Activated CD4-positive, alpha-beta memory T cell treated with anti-CD3 and anti-CD28 coated beads, Interleukin-2, amount 10 ng/mL, durations not matched to agents 7 days and 5 days (primary cell): Measurements from ENCODE around the gene CISD1. TPM values are rescaled to one million over a fixed set of nuclear protein-coding genes. Genes with fewer than 3 reads are reported as not detected.

Source experiments
- CTCF ChIA-PET: fragments of 350-600 bp; sonication (Branson Sonifier 250); formaldehyde crosslinking; loops from one replicate; lab custom pipeline; 2021; ENCODE audit warnings: antibody characterized with exemption, inconsistent platforms; lab: Charles Lee
- POLR2A ChIA-PET: fragments of 350-600 bp; sonication (Branson Sonifier 250); formaldehyde crosslinking; loops from one replicate; lab custom pipeline; 2021; ENCODE audit warnings: antibody characterized with exemption; lab: Charles Lee
- DNase-seq: peaks from one replicate; pipeline ENCODE4 v3.0.0-alpha.2; 2020
- H3K27ac Mint-ChIP-seq: one replicate; pipeline ENCODE4 v1.8.0; 2021; ENCODE audit warnings: mild to moderate bottlenecking, mixed read lengths
- H3K27me3 Mint-ChIP-seq: one replicate; pipeline ENCODE4 v1.8.0; 2021; ENCODE audit warnings: mixed read lengths
- H3K36me3 Mint-ChIP-seq: one replicate; pipeline ENCODE4 v1.8.0; 2021; ENCODE audit warnings: low read depth, mixed read lengths
- H3K4me1 Mint-ChIP-seq: one replicate; pipeline ENCODE4 v1.8.0; 2021; ENCODE audit warnings: mixed read lengths
- H3K4me3 Mint-ChIP-seq: one replicate; pipeline ENCODE4 v1.8.0; 2021; ENCODE audit warnings: mild to moderate bottlenecking, mixed read lengths
- H3K9me3 Mint-ChIP-seq: one replicate; pipeline ENCODE4 v1.8.0; 2021; ENCODE audit warnings: mixed read lengths
- total RNA-seq, 2 experiments: library from RNA; stranded (reverse); gene quantifications; one replicate each; pipeline ENCODE4 v1.2.3, GENCODE V29; 2021

Gene CISD1
- total RNA-seq, 2 experiments from 2014 or later = 32.2 to 40.1 TPM

DNA sequence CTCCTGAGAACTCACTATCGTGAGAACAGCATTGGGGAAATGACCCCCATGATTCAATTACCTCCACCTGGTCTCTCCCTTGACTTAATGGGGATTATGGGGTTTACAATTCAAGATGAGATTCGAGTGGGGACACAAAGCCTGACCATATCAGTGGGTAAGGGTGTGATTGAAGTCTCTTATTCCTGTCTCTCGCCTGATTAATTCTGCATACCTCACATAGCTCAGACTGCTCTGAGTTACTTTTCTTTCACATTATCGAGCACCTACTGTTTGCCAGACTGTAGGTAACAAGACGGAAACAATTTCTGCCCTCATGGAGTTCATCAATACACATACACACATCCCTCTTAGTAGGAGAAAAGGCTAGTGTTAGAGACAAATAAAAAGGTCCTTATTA, 25.0 kb downstream of the CISD1 start:
- peaks cover 2% of the 10 kb centered on the region for H3K36me3 Mint-ChIP-seq
- DNase-seq = no peak
- no peak overlapping the region for H3K4me3 Mint-ChIP-seq
- H3K4me1 Mint-ChIP-seq = no peaks in the 10 kb centered on the region
- H3K9me3 Mint-ChIP-seq = no peaks in the 10 kb centered on the region
- no peaks in the 10 kb centered on the region for H3K27me3 Mint-ChIP-seq
- ChIA-PET POLR2A (no interaction called here), CTCF (interaction anchor here (0.7 to 1.1 kb wide), 3 partner anchors 25 to 114 kb away, joined by 3 to 5 read pairs (median 3); partner anchors contain the start of genes CISD1 and TFAM)
- no peak overlapping the region for H3K27ac Mint-ChIP-seq

GRCh38 chr10:58299580-58299979, 30.6 kb downstream of the CISD1 start:
- POLR2A ChIA-PET = no interaction called here
- peak; percentile 55 for DNase-seq
- no peak overlapping the region for H3K27ac Mint-ChIP-seq
- H3K9me3 Mint-ChIP-seq = no peaks in the 10 kb centered on the region
- H3K4me1 Mint-ChIP-seq = no peaks in the 10 kb centered on the region
- CTCF ChIA-PET = interaction anchor here (0.8 to 2.4 kb wide), 14 partner anchors 9 to 122 kb away, joined by 3 to 16 read pairs (median 4); partner anchors contain the start of genes CISD1 and TFAM
- H3K4me3 Mint-ChIP-seq = no peak overlapping the region
- no peaks in the 10 kb centered on the region for H3K36me3 Mint-ChIP-seq
- H3K27me3 Mint-ChIP-seq = peaks cover 18% of the 10 kb centered on the region

GRCh38 chr10:58300676-58301075, 31.7 kb downstream of the CISD1 start:
- DNase-seq = no peak
- H3K27me3 Mint-ChIP-seq = peaks cover 18% of the 10 kb centered on the region
- no peak overlapping the region for H3K4me3 Mint-ChIP-seq
- ChIA-PET CTCF (interaction anchor here (1.1 to 2.4 kb wide), 8 partner anchors 10 to 123 kb away, joined by 3 to 16 read pairs (median 4); no protein-coding TSS in a partner anchor), POLR2A (no interaction called here)
- H3K36me3 Mint-ChIP-seq = no peaks in the 10 kb centered on the region
- no peaks in the 10 kb centered on the region for H3K9me3 Mint-ChIP-seq
- H3K4me1 Mint-ChIP-seq = no peaks in the 10 kb centered on the region
- no peak overlapping the region for H3K27ac Mint-ChIP-seq

DNA sequence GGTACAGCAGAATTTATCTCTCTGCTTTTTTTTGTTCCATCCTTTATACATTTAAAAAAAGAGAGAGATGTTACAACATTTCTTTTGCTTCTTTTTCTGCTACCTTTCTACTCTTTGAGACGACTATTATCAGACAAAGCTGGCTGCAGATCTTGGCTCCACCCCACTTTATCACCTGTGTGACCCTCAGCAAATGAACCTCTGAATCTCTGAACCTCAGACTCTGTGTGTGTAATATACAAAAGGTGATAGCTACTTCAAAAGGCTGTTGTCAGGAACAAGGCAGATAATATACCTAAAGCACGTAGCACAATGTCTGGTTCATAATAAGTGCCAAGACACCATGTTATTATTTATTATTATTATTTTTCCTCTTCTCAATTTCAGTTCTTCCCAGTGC, 33.3 kb downstream of the CISD1 start:
- CTCF ChIA-PET = no interaction called here
- DNase-seq = no peak

GRCh38 chr10:58304099-58304633, 35.2 kb downstream of the CISD1 start:
- DNase-seq = no peak
- H3K27me3 Mint-ChIP-seq = peaks cover 23% of the 10 kb centered on the region
- no peak overlapping the region for H3K27ac Mint-ChIP-seq
- no peak overlapping the region for H3K4me3 Mint-ChIP-seq
- ChIA-PET CTCF (interaction anchor here (0.6 to 1.0 kb wide), 2 partner anchors 80 to 140 kb away, joined by 3 read pairs; no protein-coding TSS in a partner anchor), POLR2A (no interaction called here)
- H3K4me1 Mint-ChIP-seq = no peaks in the 10 kb centered on the region
- no peaks in the 10 kb centered on the region for H3K36me3 Mint-ChIP-seq
- H3K9me3 Mint-ChIP-seq = no peaks in the 10 kb centered on the region

More for the DNA sequence above, 33.3 kb downstream of the CISD1 start:
- H3K27me3 Mint-ChIP-seq = peaks cover 21% of the 10 kb centered on the region
- H3K4me3 Mint-ChIP-seq = no peak overlapping the region
- POLR2A ChIA-PET = no interaction called here
- H3K9me3 Mint-ChIP-seq = no peaks in the 10 kb centered on the region
- no peak overlapping the region for H3K27ac Mint-ChIP-seq
- H3K4me1 Mint-ChIP-seq = no peaks in the 10 kb centered on the region
- no peaks in the 10 kb centered on the region for H3K36me3 Mint-ChIP-seq

DNA sequence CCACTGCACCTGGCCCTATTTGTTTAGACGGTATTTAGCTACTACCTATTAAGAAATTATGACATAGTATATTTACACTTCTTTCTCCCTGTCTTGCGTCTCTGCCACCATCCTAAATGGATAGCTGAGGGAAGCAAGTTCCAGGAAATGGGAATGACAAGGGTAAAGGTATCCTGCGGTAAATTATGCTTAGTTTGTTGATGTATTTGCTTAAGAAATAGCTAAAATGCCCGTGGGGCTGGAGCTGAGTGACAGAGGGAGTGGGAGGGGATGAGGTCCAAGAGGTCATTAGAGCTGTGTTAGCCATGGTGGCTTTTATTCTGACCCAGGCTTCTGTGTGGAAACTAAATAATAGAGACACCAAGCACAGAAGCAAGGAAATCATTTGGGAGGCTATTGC, 36.9 kb downstream of the CISD1 start:
- no peak for DNase-seq
- H3K27ac Mint-ChIP-seq = no peak overlapping the region
- no peak overlapping the region for H3K4me3 Mint-ChIP-seq
- no peaks in the 10 kb centered on the region for H3K4me1 Mint-ChIP-seq
- CTCF ChIA-PET = no interaction called here
- H3K9me3 Mint-ChIP-seq = no peaks in the 10 kb centered on the region
- peaks cover 28% of the 10 kb centered on the region for H3K27me3 Mint-ChIP-seq
- POLR2A ChIA-PET = no interaction called here
- no peaks in the 10 kb centered on the region for H3K36me3 Mint-ChIP-seq

GRCh38 chr10:58307676-58308075, 38.7 kb downstream of the CISD1 start:
- H3K9me3 Mint-ChIP-seq = no peaks in the 10 kb centered on the region
- DNase-seq = no peak
- H3K4me1 Mint-ChIP-seq = no peaks in the 10 kb centered on the region
- no peaks in the 10 kb centered on the region for H3K36me3 Mint-ChIP-seq
- CTCF ChIA-PET = no interaction called here
- no peak overlapping the region for H3K4me3 Mint-ChIP-seq
- POLR2A ChIA-PET = no interaction called here
- H3K27ac Mint-ChIP-seq = no peak overlapping the region
- H3K27me3 Mint-ChIP-seq = peaks cover 19% of the 10 kb centered on the region

- Mint-ChIP-seq H3K27me3 (peaks cover 14% of the 10 kb centered on the region), H3K4me1 (no peaks in the 10 kb centered on the region), H3K36me3 (no peaks in the 10 kb centered on the region), H3K27ac (no peak overlapping the region), H3K9me3 (no peaks in the 10 kb centered on the region), H3K4me3 (no peak overlapping the region)
- ChIA-PET CTCF (no interaction called here), POLR2A (no interaction called here)
- no peak for DNase-seq
These were observed 42.1 kb downstream of the CISD1 start for GRCh38 chr10:58311026-58311425.

- no peaks in the 10 kb centered on the region for H3K9me3 Mint-ChIP-seq
- no peaks in the 10 kb centered on the region for H3K36me3 Mint-ChIP-seq
- no peak overlapping the region for H3K27ac Mint-ChIP-seq
- no peaks in the 10 kb centered on the region for H3K4me1 Mint-ChIP-seq
- ChIA-PET POLR2A (no interaction called here), CTCF (no interaction called here)
- no peaks in the 10 kb centered on the region for H3K27me3 Mint-ChIP-seq
- H3K4me3 Mint-ChIP-seq = no peak overlapping the region
- DNase-seq = no peak
These were observed 47.9 kb downstream of the CISD1 start for GRCh38 chr10:58316874-58317273.

- Mint-ChIP-seq H3K9me3 (no peaks in the 10 kb centered on the region), H3K4me1 (peaks cover 9% of the 10 kb centered on the region), H3K4me3 (no peak overlapping the region), H3K27me3 (no peaks in the 10 kb centered on the region), H3K36me3 (no peaks in the 10 kb centered on the region), H3K27ac (no peak overlapping the region)
- CTCF ChIA-PET = no interaction called here
- POLR2A ChIA-PET = no interaction called here
- no peak for DNase-seq
These were observed 49.4 kb downstream of the CISD1 start for GRCh38 chr10:58318346-58318745.

DNA sequence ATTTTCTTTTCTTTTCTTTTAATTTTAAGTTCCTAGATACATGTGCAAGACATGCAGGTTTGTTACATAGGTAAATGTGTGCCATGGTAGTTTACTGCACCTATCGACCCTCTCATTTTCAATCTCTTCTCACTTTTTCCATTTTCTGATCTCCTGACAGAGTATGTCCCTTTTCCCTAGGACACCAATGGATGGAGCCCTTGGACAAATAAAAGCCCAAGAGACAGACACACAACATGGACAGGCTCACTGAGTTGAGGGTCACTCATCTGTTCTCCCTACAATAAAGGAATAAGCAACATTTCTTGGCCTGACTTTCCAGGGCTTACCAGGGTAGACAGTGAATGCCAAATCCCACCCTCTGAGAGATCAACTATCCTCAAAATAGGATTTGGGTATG, 50.6 kb downstream of the CISD1 start:
- Mint-ChIP-seq H3K4me3 (no peak overlapping the region), H3K36me3 (no peaks in the 10 kb centered on the region), H3K27ac (no peak overlapping the region), H3K9me3 (no peaks in the 10 kb centered on the region), H3K4me1 (peaks cover 9% of the 10 kb centered on the region), H3K27me3 (no peaks in the 10 kb centered on the region)
- DNase-seq = no peak
- CTCF ChIA-PET = no interaction called here
- POLR2A ChIA-PET = no interaction called here

DNA sequence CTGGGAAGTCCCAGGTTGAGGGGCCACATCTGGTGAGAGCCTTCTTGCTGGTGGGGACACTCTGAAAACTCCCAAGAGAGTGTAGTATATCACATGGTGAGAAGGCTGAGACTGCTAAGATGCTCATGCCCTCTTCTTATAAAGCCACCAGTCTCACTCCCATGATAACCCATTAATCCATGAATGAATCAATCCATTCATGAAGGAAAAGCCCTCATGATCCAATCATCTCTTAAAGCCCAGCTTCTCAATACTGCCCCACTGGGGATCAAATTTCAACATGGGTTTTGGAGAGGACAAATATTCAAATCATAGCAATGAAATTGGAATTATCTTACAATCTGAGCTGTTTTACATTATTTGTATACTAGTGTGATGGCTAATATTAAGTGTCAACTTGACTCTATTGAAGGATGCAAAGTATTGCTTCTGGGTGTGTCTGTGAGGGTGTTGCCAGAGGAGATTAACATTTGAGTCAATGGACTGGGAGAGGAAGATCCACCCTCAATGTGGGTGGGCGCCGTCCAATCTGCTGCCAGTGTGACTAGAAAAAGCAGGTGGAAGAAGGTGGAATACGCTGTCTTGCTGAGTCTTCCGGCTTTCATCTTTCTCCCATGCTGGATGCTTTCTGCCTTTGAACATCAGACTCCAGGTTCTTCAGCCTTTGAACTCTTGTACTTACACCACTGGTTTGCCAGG, 51.5 kb downstream of the CISD1 start:
- Mint-ChIP-seq H3K27ac (no peak overlapping the region), H3K36me3 (no peaks in the 10 kb centered on the region), H3K4me3 (no peak overlapping the region), H3K27me3 (no peaks in the 10 kb centered on the region), H3K4me1 (peaks cover 9% of the 10 kb centered on the region), H3K9me3 (no peaks in the 10 kb centered on the region)
- ChIA-PET CTCF (no interaction called here), POLR2A (no interaction called here)
- DNase-seq = no peak

GRCh38 chr10:58322072-58322834, 53.3 kb downstream of the CISD1 start:
- peaks cover 9% of the 10 kb centered on the region for H3K4me1 Mint-ChIP-seq
- H3K9me3 Mint-ChIP-seq = no peaks in the 10 kb centered on the region
- ChIA-PET POLR2A (no interaction called here), CTCF (no interaction called here)
- DNase-seq = no peak
- H3K27me3 Mint-ChIP-seq = no peaks in the 10 kb centered on the region
- no peak overlapping the region for H3K4me3 Mint-ChIP-seq
- no peaks in the 10 kb centered on the region for H3K36me3 Mint-ChIP-seq
- H3K27ac Mint-ChIP-seq = no peak overlapping the region
